K562 (cell line): ENCODE measurements around the gene FAM114A2. TPM values are rescaled to one million over a fixed set of nuclear protein-coding genes. Genes with fewer than 3 reads are reported as not detected.

Experiments
- CHD1 ChIP-seq: fragments of 200-600 bp; sonication (generic); IDR thresholded peaks from one replicate; pipeline ENCODE4 v1.6.1; 2012; ENCODE audit warnings: mild to moderate bottlenecking, moderate library complexity, low read length, inconsistent platforms
- FOXJ3 ChIP-seq: sonication (generic); formaldehyde crosslinking; IDR thresholded peaks from 2 replicates; pipeline ENCODE4 v1.4.0; 2020; ENCODE audit warnings: mild to moderate bottlenecking, missing genetic modification reagents
- FOXK1 ChIP-seq: sonication (generic); formaldehyde crosslinking; IDR thresholded peaks from 2 replicates; pipeline ENCODE4 v1.8.0; 2022; ENCODE audit warnings: missing genetic modification reagents, mild to moderate bottlenecking, borderline replicate concordance
- GATA2 ChIP-seq: sonication (generic); formaldehyde crosslinking; IDR thresholded peaks from 2 replicates; pipeline ENCODE4 v1.4.0; 2020; ENCODE audit warnings: mild to moderate bottlenecking, missing genetic modification reagents
- HMBOX1 ChIP-seq: sonication (generic); IDR thresholded peaks from 2 replicates; pipeline ENCODE4 v1.6.1; 2016
- MITF ChIP-seq: IDR thresholded peaks from 2 replicates; pipeline ENCODE4 v1.6.1; 2014; ENCODE audit warnings: antibody characterized with exemption
- RAD21 ChIP-seq, 2 experiments: fragments of 250-450 bp in 1 of 2; fragments of 450-650 bp in 1 of 2; sonication (Bioruptor Pico) in 1 of 2; formaldehyde crosslinking in 1 of 2; IDR thresholded peaks in 1 of 2; conservative IDR thresholded peaks in 1 of 2; 2 replicates each; pipeline versions ENCODE4 v1.4.0 to v1.8.0; 2020 to 2022; ENCODE audit warnings: mild to moderate bottlenecking in 2 of 2, moderate library complexity in 1 of 2
- SMARCC2 ChIP-seq: fragments of 450-650 bp; IDR thresholded peaks from 2 replicates; pipeline ENCODE4 v1.6.1; 2017; ENCODE audit warnings: antibody characterized with exemption, moderate library complexity, mild to moderate bottlenecking, low read depth
- ZBED1 ChIP-seq: IDR thresholded peaks from 2 replicates; pipeline ENCODE4 v1.6.1; 2014
- ZNF239 ChIP-seq: fragments of 250-450 bp; sonication (Bioruptor Pico); IDR thresholded peaks from 2 replicates; pipeline ENCODE4 v1.4.0; 2020; ENCODE audit warnings: mild to moderate bottlenecking
- polyA plus RNA-seq, 8 experiments: library from polyadenylated mRNA; depleted of rRNA in 4 of 8; stranded (reverse) in 5 of 8; unstranded in 3 of 8; fragments of >200 nt; fragmentation: Nextera tagmentation in 2 of 8; fragmentation: Illumina TruSeq in 1 of 8; extraction: Ambion mirVana in 2 of 8; extraction: Trizol in 1 of 8; gene quantifications; 2 replicates each; pipeline versions ENCODE4 v1.2.1 to v1.2.3, GENCODE V29; 2011 to 2014; ENCODE audit warnings: inconsistent platforms in 1 of 8, missing spikeins in 1 of 8
- total RNA-seq, 7 experiments: library from RNA; depleted of rRNA in 6 of 7; stranded (reverse); fragments of >200 nt in 6 of 7; fragmentation: Illumina TruSeq in 2 of 7; extraction: Trizol in 2 of 7; gene quantifications; 2 replicates each; pipeline versions ENCODE4 v1.2.1 to v1.2.3, GENCODE V29; 2011 to 2021; ENCODE audit warnings: low replicate concordance in 1 of 7
- TF ChIP-seq, protein P1 (sequence below): fragments of 150-350 bp; IDR thresholded peaks from 2 replicates; pipeline ENCODE4 v1.6.1; 2014; ENCODE audit warnings: low read depth, mild to moderate bottlenecking, low read length, borderline replicate concordance

Gene FAM114A2
- total and polyA plus RNA-seq, 9 of the 15 experiments (the other 6 are each of a cell fraction or from before 2014, with no cell fraction given), result 14.4 to 28.1 (median 21.2) TPM

DNA sequence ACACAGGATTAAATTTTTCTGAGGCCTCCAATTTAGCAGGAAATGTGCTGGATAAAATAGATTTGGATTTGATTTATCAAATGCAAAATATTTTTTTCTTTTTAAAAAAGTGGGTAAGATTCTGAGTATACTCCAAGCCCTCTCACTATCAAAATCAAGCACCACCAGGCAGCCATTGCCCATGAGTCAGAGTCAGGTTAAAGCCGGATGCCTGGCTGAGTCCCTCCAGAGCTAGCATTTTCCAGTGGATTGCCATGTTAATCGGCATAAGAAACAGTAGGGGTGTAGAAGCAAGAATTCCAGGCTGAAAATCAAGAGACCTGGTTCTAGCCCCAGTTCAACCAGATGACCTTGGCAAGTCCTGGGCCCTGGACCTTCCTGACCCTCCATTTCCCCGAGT is 85.3 kb downstream of the FAM114A2 start (continued):
- TF ChIP-seq, protein P1, sequence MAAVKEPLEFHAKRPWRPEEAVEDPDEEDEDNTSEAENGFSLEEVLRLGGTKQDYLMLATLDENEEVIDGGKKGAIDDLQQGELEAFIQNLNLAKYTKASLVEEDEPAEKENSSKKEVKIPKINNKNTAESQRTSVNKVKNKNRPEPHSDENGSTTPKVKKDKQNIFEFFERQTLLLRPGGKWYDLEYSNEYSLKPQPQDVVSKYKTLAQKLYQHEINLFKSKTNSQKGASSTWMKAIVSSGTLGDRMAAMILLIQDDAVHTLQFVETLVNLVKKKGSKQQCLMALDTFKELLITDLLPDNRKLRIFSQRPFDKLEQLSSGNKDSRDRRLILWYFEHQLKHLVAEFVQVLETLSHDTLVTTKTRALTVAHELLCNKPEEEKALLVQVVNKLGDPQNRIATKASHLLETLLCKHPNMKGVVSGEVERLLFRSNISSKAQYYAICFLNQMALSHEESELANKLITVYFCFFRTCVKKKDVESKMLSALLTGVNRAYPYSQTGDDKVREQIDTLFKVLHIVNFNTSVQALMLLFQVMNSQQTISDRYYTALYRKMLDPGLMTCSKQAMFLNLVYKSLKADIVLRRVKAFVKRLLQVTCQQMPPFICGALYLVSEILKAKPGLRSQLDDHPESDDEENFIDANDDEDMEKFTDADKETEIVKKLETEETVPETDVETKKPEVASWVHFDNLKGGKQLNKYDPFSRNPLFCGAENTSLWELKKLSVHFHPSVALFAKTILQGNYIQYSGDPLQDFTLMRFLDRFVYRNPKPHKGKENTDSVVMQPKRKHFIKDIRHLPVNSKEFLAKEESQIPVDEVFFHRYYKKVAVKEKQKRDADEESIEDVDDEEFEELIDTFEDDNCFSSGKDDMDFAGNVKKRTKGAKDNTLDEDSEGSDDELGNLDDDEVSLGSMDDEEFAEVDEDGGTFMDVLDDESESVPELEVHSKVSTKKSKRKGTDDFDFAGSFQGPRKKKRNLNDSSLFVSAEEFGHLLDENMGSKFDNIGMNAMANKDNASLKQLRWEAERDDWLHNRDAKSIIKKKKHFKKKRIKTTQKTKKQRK, result no peak
- TF ChIP-seq CHD1 (no peak), MITF (no peak), ZNF239 (CRISPR knock-in tag) (no peak), HMBOX1 (no peak), RAD21 (CRISPR knock-in tag; conservative IDR thresholded peaks at IDR 0.05 in 1 of 2, IDR thresholded peaks at IDR 0.05 in 1 of 2) (no peak), SMARCC2 (no peak), FOXK1 (CRISPR knock-in tag) (no peak), ZBED1 (no peak), FOXJ3 (no peak), GATA2 (CRISPR knock-in tag) (no peak)
